HG02870 (cell line): Measurements from ENCODE around the gene CDC25A.

Experiments
- ATAC-seq: cut with Tn5 transposase; IDR thresholded peaks from one replicate; pipeline ENCODE4 v1.9.1; 2021; ENCODE audit warnings: mild to moderate bottlenecking, moderate library complexity; ENCODE audit not compliant: unreplicated experiment

Gene CDC25A

GRCh38 chr3:48110463-48110862 lies 77.8 kb downstream of the CDC25A start:
- ATAC-seq, result no peak

DNA sequence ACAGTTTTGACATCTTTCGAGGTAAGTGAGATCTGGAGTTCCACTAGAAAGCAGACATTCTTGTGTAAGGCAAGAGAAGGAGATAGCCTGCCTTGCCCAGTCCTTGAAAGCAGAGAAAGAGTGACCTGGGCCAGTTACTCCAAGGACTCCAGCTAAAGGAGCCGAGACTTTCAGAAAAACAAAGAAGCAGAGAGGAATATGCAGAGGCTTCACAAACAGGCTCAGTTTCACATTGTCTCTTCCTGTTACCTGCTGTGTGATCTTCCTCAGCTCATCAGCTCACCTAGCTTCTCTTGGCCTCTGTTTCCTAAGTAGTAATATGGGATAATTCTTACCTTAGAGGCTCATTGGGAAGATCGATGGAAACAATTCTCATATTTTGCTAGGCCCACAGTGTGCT lies 81.0 kb downstream of the CDC25A start:
- ATAC-seq, result no peak
